Caco-2 (cell line): ENCODE results near the gene SARS1. TPM values are rescaled to one million over a fixed set of nuclear protein-coding genes. Genes with fewer than 3 reads are reported as not detected.

Experiments
- BruUV-seq: library from RNA; stranded (reverse); fragments of 400-500 nt; replicated peaks from 2 replicates; lab custom pipeline; 2021; lab: Mats Ljungman, UMichigan
- CTCF ChIA-PET: fragments of 300-600 bp; sonication (Branson Sonifier 250); formaldehyde crosslinking; loops from one replicate; lab custom pipeline; 2022; ENCODE audit warnings: antibody characterized with exemption; lab: Charles Lee
- POLR2A ChIA-PET: fragments of 300-600 bp; sonication (Branson Sonifier 250); formaldehyde crosslinking; loops from one replicate; lab custom pipeline; 2022; ENCODE audit warnings: antibody characterized with exemption; lab: Charles Lee
- DNase-seq, 2 experiments: peaks; one replicate each; pipeline versions ENCODE4 v3.0.0 to v3.0.0-alpha.2; 2020 to 2022
- H3K27me3 ChIP-seq: replicated peaks from 2 replicates; pipeline ENCODE4 v1.6.0; 2011; ENCODE audit warnings: low read length; ENCODE audit not compliant: control insufficient read depth, insufficient read depth
- H3K36me3 ChIP-seq: 2 replicates; pipeline ENCODE4 v1.5.1; 2011; ENCODE audit warnings: low read length; ENCODE audit not compliant: control insufficient read depth, insufficient read depth
- H3K4me1 ChIP-seq: fragments of 250-450 bp; sonication (Bioruptor Pico); 2 replicates; pipeline ENCODE4 v1.5.1; 2020; ENCODE audit warnings: mild to moderate bottlenecking
- H3K4me3 ChIP-seq: 2 replicates; pipeline ENCODE4 v1.5.1; 2011; ENCODE audit warnings: low read depth, mild to moderate bottlenecking, control low read depth, low read length
- H3K9me3 ChIP-seq: fragments of 250-450 bp; sonication (Bioruptor Pico); 2 replicates; pipeline ENCODE4 v1.5.1; 2020; ENCODE audit warnings: mild to moderate bottlenecking, moderate library complexity
- H3K27ac Mint-ChIP-seq: one replicate; pipeline ENCODE4 v1.8.0; 2022; ENCODE audit warnings: mixed read lengths; ENCODE audit not compliant: unreplicated experiment
- H3K27me3 Mint-ChIP-seq: one replicate; pipeline ENCODE4 v1.8.0; 2022; ENCODE audit warnings: mixed read lengths; ENCODE audit not compliant: insufficient read depth, unreplicated experiment
- H3K36me3 Mint-ChIP-seq: one replicate; pipeline ENCODE4 v1.8.0; 2022; ENCODE audit warnings: mild to moderate bottlenecking, mixed read lengths; ENCODE audit not compliant: insufficient read depth, unreplicated experiment
- H3K4me1 Mint-ChIP-seq: one replicate; pipeline ENCODE4 v1.8.0; 2022; ENCODE audit warnings: low read depth, mixed read lengths; ENCODE audit not compliant: unreplicated experiment
- H3K4me3 Mint-ChIP-seq: one replicate; pipeline ENCODE4 v1.8.0; 2022; ENCODE audit warnings: mild to moderate bottlenecking, moderate library complexity, mixed read lengths; ENCODE audit not compliant: unreplicated experiment
- H3K9me3 Mint-ChIP-seq: one replicate; pipeline ENCODE4 v1.8.0; 2022; ENCODE audit warnings: mixed read lengths; ENCODE audit not compliant: unreplicated experiment
- CTCF ChIP-seq, 2 experiments: fragments of 200-600 bp in 1 of 2; IDR thresholded peaks; 1 replicate in 1 of 2; 2 replicates in 1 of 2; pipeline versions ENCODE4 v1.5.1 to v1.8.0; 2011 to 2022; ENCODE audit warnings: antibody characterized with exemption in 1 of 2, control low read depth in 1 of 2, inconsistent platforms in 1 of 2, low read depth in 1 of 2, low read length in 1 of 2, mild to moderate bottlenecking in 1 of 2, moderate library complexity in 1 of 2; ENCODE audit not compliant: insufficient read depth in 1 of 2, severe bottlenecking in 1 of 2, unreplicated experiment in 1 of 2
- intact Hi-C: fragments of 100-400 bp; cut with micrococcal nuclease; formaldehyde crosslinking; loops from one replicate; pipeline ENCODE4 v1.10.0; 2022; ENCODE audit not compliant: unreplicated experiment
- total RNA-seq: library from RNA; stranded (reverse); gene quantifications from 2 replicates; pipeline ENCODE4 v1.2.3, GENCODE V29; 2022

SARS1 gene
- total RNA-seq, 1 experiment from 2014 or later = 225 TPM

- DNase-seq = peak; percentile 54 to 57
- POLR2A ChIA-PET = no interaction called here
- Mint-ChIP-seq H3K27me3 (no peaks in the 10 kb centered on the region), H3K36me3 (no peaks in the 10 kb centered on the region), H3K27ac (peak overlapping the region; percentile 73), H3K4me3 (peak overlapping the region; percentile 20), H3K4me1 (peaks cover 8% of the 10 kb centered on the region), H3K9me3 (no peaks in the 10 kb centered on the region)
- intact Hi-C loops = no loop called here
- Histone ChIP-seq H3K4me1 (peaks cover 8% of the 10 kb centered on the region; the same call in 1 of the 2 replicates), H3K36me3 (no peaks in the 10 kb centered on the region), H3K27me3 (no peaks in the 10 kb centered on the region), H3K9me3 (no peaks in the 10 kb centered on the region), H3K4me3 (no peak overlapping the region)
- CTCF ChIA-PET = interaction anchor here (0.6 kb wide), 1 partner anchor 317 kb away, joined by 7 read pairs; no protein-coding TSS in a partner anchor
- BruUV-seq = no TSS peak
- TF ChIP-seq CTCF (IDR thresholded peaks at IDR 0.05; ENCODE audit: insufficient read depth in 1 of 2, low read depth in 1 of 2, low read length in 1 of 2, severe bottlenecking in 1 of 2, unreplicated experiment in 1 of 2) = no peak
These were observed 16.3 kb upstream of the SARS1 start for GRCh38 chr1:109197158-109198042.

- intact Hi-C loops = no loop called here
- Histone ChIP-seq H3K9me3 (no peaks in the 10 kb centered on the region), H3K4me3 (no peak overlapping the region), H3K36me3 (no peaks in the 10 kb centered on the region), H3K27me3 (no peaks in the 10 kb centered on the region), H3K4me1 (peaks cover 8% of the 10 kb centered on the region; the same call in 1 of the 2 replicates)
- Mint-ChIP-seq H3K36me3 (no peaks in the 10 kb centered on the region), H3K27ac (no peak overlapping the region), H3K4me1 (peaks cover 8% of the 10 kb centered on the region), H3K9me3 (no peaks in the 10 kb centered on the region), H3K4me3 (no peak overlapping the region), H3K27me3 (no peaks in the 10 kb centered on the region)
- no peak for TF ChIP-seq CTCF (IDR thresholded peaks at IDR 0.05; ENCODE audit: insufficient read depth in 1 of 2, low read depth in 1 of 2, low read length in 1 of 2, severe bottlenecking in 1 of 2, unreplicated experiment in 1 of 2)
- POLR2A ChIA-PET = no interaction called here
- CTCF ChIA-PET = interaction anchor here (0.6 kb wide), 1 partner anchor 317 kb away, joined by 7 read pairs; no protein-coding TSS in a partner anchor
- BruUV-seq = no TSS peak
- DNase-seq = no peak
These were observed 15.5 kb upstream of the SARS1 start for GRCh38 chr1:109198043-109198695.

GRCh38 chr1:109198745-109199144, 15.0 kb upstream of the SARS1 start:
- Mint-ChIP-seq H3K27me3 (no peaks in the 10 kb centered on the region), H3K9me3 (no peaks in the 10 kb centered on the region), H3K36me3 (no peaks in the 10 kb centered on the region), H3K4me1 (peaks cover 8% of the 10 kb centered on the region), H3K4me3 (no peak overlapping the region), H3K27ac (no peak overlapping the region)
- Histone ChIP-seq H3K9me3 (no peaks in the 10 kb centered on the region), H3K4me3 (no peak overlapping the region), H3K4me1 (peaks cover 8% of the 10 kb centered on the region; the same call in 1 of the 2 replicates), H3K27me3 (no peaks in the 10 kb centered on the region), H3K36me3 (no peaks in the 10 kb centered on the region)
- ChIA-PET CTCF (no interaction called here), POLR2A (no interaction called here)
- BruUV-seq = no TSS peak
- no peak for DNase-seq
- TF ChIP-seq CTCF (IDR thresholded peaks at IDR 0.05; ENCODE audit: insufficient read depth in 1 of 2, low read depth in 1 of 2, low read length in 1 of 2, severe bottlenecking in 1 of 2, unreplicated experiment in 1 of 2) = no peak
- intact Hi-C loops = no loop called here
